Fibroblast of skin of back (primary cell): Measurements from ENCODE around the gene PLCZ1. TPM values are rescaled to one million over a fixed set of nuclear protein-coding genes. Genes with fewer than 3 reads are reported as not detected.
"Not testable (repeated sequence)": the region's sequence is repeated elsewhere in the genome, so short reads cannot be mapped to it uniquely, and the experiment has no call there.

Experiments
- DNase-seq: peaks from one replicate; pipeline ENCODE4 v3.0.0-alpha.2; 2013
- polyA plus RNA-seq, 2 experiments: library from polyadenylated mRNA; unstranded; fragments of 120-200 nt; gene quantifications; one replicate each; pipeline ENCODE4 v1.2.1, GENCODE V29; 2013; ENCODE audit not compliant: insufficient read length in 2 of 2

The PLCZ1 gene, protein sequence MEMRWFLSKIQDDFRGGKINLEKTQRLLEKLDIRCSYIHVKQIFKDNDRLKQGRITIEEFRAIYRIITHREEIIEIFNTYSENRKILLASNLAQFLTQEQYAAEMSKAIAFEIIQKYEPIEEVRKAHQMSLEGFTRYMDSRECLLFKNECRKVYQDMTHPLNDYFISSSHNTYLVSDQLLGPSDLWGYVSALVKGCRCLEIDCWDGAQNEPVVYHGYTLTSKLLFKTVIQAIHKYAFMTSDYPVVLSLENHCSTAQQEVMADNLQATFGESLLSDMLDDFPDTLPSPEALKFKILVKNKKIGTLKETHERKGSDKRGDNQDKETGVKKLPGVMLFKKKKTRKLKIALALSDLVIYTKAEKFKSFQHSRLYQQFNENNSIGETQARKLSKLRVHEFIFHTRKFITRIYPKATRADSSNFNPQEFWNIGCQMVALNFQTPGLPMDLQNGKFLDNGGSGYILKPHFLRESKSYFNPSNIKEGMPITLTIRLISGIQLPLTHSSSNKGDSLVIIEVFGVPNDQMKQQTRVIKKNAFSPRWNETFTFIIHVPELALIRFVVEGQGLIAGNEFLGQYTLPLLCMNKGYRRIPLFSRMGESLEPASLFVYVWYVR
- not detected for polyA plus RNA-seq (2013, experiment 1 of 2; ENCODE audit: insufficient read length)
- polyA plus RNA-seq (2013, experiment 2 of 2; ENCODE audit: insufficient read length) = not detected

GRCh38 chr12:18737819-18738218, at the start of gene PLCZ1, which contains the start of gene CAPZA3:
TSS of gene PLCZ1 (minus strand) at chr12:18738012. CDS start at chr12:18737371, 641 bp downstream.
TSS of gene CAPZA3 (plus strand) at chr12:18738119. CDS start at chr12:18738269, 150 bp downstream.
- no peak for DNase-seq

GRCh38 chr12:18785465-18785864, 47.7 kb upstream of the PLCZ1 start:
- not testable (repeated sequence) for DNase-seq

GRCh38 chr12:18782827-18783226, 45.0 kb upstream of the PLCZ1 start:
- DNase-seq = no peak

DNA sequence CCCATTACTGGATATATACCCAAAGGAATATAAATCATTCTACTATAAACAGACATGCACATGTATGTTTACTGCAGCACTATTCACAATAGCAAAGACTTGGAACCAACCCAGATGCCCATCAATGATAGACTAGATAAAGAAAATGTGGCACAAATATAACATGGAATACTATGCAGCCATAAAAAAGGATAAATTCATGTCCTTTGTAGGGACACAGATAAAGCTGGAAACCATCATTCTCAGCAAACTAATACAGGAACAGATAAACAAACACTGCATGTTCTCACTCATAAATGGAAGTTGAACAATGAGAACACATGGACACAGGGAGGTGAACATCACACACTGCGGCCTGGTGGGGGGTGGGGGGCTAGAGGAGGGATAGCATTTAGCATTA, 28.7 kb upstream of the PLCZ1 start:
- not testable (repeated sequence) for DNase-seq

GRCh38 chr12:18755341-18755740, 17.5 kb upstream of the PLCZ1 start:
- no peak for DNase-seq

DNA sequence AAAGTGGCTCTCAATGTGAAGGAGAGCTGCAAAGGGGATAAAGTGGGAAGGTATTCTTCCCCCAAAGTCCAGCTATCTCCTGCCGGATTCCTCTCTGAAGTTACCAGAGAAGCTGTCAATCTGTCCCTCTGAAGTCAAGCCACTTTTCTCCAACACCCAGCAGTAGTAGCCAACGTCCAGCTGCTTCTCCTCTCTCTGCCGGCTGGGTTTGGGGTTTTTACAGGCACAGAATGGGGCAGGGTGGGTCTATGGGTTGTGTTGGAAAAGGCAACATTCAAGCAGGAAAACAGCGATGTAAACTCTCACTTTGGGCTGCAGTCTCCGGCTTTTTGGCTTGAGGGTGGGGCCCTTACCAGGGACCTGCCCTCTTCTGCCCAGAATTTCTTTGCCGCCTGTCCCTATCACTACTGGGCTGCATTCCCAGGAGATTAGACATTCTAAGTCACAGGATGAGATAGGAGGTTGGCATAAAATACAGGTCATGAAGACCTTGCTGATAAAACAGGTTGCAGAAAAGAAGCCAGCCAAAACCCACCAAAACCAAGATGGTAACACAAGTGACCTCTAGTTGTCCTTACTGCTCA, 16.4 kb upstream of the PLCZ1 start:
- DNase-seq = no peak

DNA sequence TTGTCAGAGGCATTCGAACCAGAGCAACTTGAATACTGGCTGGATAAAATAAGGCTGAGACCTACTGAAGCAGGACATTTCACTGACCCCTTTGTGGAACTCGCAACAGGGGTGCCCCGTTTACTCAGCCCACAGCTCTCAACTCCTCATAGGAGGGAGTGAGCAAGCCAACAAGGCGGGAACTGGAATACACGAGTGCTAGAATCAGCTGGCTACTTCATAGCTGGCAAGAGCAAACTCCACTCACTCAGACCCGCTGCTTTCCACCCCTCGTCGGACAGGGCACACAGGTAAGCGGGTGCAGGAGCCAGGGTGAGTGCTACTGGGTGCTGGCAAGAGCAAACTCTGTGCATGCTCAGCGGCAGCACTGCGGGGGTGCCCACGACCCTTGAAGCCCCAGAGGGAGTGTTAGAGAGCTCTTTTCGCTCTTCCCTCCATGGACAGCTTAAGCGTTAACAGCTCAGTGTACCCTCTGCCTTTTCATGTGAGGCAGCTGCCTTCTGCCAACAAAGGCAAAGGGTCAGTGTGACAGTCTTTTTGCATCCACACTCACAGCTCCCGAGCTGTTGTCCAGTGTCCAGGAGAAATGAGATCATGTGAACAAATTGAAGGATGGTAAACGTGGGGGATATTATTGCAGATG, 15.8 kb upstream of the PLCZ1 start:
- DNase-seq = no peak

DNA sequence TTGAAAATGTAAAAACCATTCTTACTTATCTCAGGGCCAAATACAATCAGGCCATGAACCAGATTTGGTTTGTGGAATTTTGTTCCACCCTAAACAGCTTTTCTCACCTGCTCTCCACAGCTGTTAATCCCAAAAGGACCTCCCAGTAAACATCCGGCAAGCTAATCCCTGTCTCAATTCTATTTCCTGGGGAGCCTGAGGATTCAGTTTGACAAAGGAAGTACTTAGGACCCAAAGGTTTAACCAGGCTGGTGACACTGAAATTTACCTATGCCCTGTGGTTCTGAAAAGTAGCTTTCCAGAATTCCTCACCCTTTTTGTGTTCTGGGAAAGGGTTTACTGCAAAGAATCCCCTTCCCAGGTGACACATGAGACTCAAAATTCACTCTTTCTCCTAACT, 15.1 kb upstream of the PLCZ1 start:
- DNase-seq = no peak

DNA sequence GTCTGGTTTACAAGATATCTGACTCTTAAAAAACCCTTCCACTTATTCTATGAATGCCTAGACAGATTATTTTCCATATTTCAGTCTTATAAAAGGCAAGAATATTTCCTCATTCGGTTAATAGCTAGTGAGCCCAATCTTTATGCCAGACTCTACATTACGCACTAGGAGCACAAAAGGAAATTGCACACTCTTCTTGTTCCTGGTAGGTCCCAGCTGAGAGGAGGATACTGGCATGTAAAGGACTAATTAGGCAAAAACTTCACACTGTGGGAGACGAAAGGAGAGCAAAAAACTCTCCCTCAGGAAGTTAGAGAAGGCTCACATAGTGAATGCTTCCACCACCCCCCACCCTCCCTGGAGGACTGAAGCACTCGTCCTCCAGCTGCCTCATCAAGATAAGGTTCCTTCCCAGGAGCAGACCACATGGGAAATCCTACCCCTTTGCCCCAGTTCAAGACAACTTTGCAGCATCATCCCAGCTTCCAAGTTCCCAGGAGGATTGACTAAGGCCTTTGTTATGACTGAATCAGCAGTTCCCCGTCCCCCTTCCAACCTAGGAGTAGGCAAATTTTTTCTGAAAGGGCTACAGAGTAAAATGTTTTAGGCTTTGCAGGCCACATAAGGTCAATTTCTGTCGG, 14.6 kb upstream of the PLCZ1 start:
- DNase-seq = peak; percentile 99

GRCh38 chr12:18751866-18752265, 14.1 kb upstream of the PLCZ1 start:
- DNase-seq = no peak

DNA sequence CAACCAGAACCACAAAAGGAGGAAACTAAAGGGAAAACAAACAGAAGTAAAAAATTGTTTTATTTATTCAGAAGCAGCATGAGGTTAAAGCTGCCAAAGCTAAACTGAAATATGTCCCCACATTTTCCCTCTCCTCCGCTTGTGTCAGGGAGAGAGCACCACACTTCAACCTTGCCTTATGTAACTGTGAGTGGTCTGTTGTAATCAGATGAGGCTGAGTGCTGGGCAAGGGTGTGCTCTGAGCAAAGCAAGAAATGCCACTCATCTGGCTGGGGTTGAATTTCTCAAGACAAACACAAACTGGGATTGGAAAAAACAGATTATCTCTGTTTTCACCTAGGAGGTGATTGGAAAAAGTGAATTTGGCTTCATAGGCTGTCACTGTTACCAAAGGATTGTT, 12.3 kb upstream of the PLCZ1 start:
- DNase-seq = peak; percentile 22

GRCh38 chr12:18749386-18749957, 11.7 kb upstream of the PLCZ1 start:
- DNase-seq = peak; percentile 39

DNA sequence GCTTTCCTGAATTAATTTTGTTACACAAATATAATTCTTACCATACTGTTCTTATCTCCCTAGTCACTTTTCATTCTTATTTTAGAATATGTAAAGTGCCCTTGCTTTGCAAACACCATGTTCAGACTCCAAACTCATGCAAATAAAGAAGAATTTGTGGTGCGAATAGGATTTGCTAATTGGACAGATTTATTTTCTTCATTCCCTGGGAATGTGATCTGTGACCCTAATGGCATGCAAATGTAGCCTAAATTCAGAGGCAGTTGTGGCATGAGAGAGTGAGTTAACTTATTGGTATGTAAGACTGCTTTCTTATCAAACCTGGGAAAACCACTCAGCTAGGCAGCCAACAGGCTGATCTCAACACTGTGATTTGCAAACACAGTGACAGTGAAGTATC, 10.1 kb upstream of the PLCZ1 start:
- peak; percentile 93 for DNase-seq

DNA sequence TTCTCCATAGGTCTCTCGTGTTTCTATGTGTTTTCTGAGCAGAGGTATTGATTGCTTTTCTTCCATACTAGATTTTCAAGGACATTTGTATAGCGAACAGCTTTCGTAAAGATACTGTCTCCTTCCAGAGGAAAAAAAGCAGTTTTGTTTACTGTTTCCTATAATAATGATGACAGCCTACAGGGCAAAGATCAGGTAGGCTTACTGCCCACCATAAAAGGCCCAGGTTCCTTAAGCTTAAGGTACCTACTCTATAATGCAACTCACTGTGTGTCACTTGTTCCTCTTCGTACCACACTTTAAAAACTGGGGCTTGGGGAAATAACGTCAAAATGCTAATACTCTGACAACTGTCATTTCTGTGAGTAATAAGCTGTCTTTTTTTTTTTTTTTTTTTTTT, 6.7 kb downstream of the PLCZ1 start:
- no peak for DNase-seq

GRCh38 chr12:18723752-18724151, 14.1 kb downstream of the PLCZ1 start:
- DNase-seq = peak; percentile 51

- no peak for DNase-seq
These were observed 16.4 kb downstream of the PLCZ1 start for GRCh38 chr12:18721452-18721851.

- DNase-seq = no peak
These were observed 17.1 kb downstream of the PLCZ1 start for GRCh38 chr12:18720690-18721089.

- DNase-seq = peak; percentile 21
These were observed 17.8 kb downstream of the PLCZ1 start for GRCh38 chr12:18719922-18720510.

- DNase-seq = no peak
These were observed 19.4 kb downstream of the PLCZ1 start for GRCh38 chr12:18718462-18718861.

GRCh38 chr12:18716236-18716635, 21.6 kb downstream of the PLCZ1 start:
- no peak for DNase-seq

DNA sequence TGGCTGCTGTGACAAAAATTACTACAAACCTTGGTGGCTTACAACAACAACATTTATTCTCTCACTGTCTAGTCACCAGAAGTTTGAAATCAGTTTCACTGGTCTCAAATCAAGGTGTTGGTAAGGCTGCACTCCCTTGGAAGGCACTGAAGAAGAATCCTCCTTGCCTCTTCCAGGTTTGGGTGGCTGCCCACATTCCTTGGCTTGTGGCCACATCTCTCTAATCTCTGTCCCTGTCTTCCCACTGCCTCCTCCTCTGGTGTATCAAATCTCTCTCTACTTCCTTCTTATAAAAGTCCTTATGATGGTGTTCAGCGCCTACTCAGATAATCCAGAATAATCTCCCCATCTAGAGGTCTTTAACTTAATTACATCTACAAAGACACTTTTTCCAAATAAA, 31.0 kb downstream of the PLCZ1 start:
- peak; percentile 12 for DNase-seq

DNA sequence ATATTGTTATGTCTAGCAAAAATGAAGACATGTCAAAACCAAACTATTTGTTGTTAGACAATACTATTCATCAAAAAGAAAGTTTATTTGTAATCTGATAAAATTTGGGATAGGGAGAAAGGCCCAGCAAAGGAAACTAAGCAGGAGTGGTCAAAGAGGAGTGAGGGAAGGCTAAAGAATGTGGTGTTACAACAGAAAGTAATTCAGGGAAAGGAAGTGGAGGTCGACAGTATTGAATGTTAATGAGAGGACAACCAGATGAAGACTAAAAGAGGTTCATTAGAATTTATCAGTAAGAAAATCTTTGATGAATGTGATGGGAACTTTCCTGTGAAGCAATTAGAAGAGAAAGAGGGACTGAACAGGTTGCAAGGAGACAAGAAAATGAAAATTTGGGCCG, 33.9 kb downstream of the PLCZ1 start:
- no peak for DNase-seq
